Fibroblast of skin of left quadriceps (primary cell): ENCODE results near the gene SORCS2.
A peak's percentile ranks its signal among the peaks of the same experiment; 100 is the strongest.

Experiments
- DNase-seq, 2 experiments: peaks; one replicate each; pipeline ENCODE4 v3.0.0-alpha.2; 2013; ENCODE audit warnings: low read depth in 2 of 2

SORCS2 gene

DNA sequence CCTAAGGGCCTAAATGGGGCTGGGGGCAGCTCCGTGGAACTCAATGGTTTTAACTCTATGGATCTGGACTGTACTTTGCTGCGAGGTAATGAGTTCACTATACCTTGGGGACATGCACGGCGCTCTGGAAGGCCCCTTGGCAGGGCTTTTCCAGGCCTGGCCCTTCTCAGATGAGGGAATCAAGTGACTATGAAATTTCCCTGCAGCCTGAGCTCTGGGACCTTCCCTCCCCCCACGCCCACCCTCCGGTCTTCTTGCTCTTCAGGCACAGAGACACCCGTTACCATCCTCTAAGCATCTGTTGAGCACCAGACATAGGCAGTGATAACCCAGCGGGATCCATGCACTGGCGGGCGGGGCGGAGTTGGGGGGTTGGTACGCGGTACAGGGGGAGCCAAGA lies 133.2 kb downstream of the SORCS2 start:
- no peak for DNase-seq

DNA sequence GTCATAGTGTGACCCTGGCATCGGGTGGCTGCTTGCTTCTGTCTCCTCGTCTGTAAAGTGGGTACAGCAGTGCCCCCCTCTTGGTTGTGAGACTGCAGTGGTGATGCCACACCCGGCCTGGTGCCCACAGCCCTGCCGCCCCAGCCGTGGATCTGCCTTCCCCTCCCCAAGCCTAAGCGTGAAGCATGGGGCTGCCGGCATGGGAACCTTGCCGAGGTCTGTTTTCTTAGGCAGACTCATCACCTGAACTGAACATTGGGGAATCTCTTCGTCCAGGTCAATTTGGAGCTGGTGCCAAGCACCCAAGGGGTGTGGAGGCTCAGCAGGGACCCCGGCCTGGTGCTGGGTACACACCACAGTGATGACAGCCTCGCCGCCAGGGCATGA lies 134.0 kb downstream of the SORCS2 start:
- no peak for DNase-seq

GRCh38 chr4:7326693-7327340 lies 134.5 kb downstream of the SORCS2 start:
- DNase-seq = no peak

GRCh38 chr4:7327341-7327885 lies 135.1 kb downstream of the SORCS2 start:
- DNase-seq = no peak

GRCh38 chr4:7328162-7328912 lies 136.0 kb downstream of the SORCS2 start:
- DNase-seq = no peak

DNA sequence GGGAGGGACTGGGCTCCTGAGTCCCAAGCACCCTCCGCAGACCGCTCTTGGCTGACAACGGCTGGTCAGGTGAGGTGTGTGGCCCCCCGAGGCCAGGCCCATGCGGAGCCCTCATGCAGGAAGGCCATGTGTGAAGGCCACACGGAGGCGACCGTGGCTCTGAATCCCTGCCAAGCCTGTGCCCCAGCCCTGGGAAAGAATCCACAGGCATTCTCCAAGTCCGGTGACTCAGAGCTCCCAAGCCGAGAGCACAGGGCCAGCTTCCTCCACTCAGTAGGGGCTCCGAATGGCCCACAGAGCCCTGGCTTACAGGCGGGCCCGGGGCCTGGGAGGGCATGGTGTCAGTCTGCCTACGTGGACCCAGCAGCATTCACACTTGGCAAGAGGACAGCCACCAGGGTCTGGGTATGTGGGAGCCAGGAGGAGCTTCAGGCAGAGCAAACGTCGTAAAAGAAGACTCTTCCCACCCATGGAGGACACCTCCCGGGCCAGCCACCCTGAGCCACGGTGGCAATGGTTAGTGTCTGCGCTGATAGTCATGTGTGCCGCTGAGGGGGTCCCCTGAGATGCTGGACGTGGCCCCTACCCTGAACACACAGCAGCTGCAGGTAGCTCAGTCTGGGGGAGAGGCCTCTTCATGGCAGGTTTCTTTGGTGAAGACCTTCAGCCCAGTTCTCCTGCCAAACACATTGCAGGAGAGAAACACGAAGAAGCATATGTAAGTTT lies 136.7 kb downstream of the SORCS2 start:
- peak; percentile 45 to 49 for DNase-seq

- no peak for DNase-seq
These were observed 137.8 kb downstream of the SORCS2 start for GRCh38 chr4:7330031-7330596.

DNA sequence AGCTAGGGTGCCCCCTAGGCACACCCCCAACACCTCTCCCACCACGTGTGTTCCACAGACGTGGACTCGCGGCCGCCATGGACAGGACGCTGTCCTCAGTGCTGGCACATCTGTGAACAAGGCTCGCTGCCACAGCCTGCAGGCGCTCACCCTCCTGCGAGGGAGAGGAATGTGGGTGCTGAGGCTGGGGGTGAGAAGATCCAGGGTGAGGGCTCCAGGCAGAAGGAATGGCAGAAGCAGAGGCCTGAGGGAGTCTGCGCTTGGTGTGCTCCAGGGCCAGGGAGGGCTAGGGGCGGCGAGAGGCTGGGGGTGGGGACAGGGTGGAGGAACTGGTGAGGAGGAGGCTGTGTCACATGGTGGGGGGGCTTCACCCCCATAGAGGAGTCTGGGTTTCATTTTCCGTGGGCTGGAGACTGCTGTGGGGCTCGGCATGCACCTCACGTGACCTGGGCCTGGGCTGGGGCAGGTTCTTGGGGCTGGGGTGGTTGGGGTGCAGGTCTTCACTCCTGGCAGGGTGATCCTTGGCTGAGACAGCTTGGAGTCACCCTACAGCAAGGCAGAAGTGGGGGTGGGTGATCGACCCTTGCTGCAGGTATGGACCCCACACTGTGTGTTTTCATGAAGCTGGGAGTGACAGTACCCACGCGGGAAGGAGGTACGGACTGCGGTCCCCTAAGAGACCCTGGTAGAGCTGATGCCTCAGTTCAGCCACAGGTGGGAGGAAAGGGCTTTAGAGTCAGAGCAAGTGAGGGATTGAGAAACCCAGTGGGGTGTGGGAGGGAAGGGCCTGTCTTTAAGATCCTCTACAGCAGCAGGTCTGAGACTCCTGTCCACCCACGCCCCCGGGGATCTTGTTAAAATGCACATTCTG lies 138.7 kb downstream of the SORCS2 start:
- no peak for DNase-seq

GRCh38 chr4:7331682-7332000 lies 139.3 kb downstream of the SORCS2 start:
- DNase-seq = no peak

DNA sequence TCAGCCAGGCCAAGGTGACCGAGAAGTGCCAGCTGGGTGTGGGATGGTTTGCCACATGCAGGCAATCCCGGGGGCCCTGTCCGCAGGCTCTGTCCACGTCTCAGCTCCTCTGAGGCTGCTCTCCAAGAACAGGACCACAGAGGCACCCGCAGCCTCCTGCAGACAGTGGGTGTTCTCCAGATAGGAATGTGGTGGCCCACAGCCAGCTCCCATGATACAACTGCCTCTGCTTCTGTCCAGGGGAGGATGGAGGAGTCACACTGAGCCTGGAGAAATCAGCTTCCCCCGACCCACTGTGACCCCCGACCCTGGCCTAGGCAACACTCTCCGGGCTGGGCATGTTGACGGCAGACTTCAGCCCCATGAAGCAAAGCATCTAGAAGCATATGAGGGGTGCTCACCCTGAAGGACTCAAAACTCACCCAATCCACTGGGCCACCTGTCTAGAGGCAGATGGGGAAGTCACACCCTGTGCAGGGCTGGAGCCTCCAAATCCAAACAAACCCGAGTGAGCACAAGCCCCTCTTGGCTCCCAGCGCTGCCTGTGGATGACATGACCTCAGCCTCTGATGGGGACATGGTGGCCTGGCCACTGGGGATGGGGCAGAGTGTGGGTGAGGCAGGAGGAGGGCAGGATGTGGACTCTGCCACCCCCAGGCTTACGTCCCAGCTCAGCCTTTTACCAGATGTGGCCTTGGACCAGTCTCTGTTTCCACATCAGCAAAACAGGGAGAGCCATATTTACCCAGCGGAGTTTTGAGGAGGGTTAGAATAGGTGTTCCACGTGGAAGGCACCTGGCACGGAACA lies 140.1 kb downstream of the SORCS2 start:
- DNase-seq = peak; percentile 42 to 43

DNA sequence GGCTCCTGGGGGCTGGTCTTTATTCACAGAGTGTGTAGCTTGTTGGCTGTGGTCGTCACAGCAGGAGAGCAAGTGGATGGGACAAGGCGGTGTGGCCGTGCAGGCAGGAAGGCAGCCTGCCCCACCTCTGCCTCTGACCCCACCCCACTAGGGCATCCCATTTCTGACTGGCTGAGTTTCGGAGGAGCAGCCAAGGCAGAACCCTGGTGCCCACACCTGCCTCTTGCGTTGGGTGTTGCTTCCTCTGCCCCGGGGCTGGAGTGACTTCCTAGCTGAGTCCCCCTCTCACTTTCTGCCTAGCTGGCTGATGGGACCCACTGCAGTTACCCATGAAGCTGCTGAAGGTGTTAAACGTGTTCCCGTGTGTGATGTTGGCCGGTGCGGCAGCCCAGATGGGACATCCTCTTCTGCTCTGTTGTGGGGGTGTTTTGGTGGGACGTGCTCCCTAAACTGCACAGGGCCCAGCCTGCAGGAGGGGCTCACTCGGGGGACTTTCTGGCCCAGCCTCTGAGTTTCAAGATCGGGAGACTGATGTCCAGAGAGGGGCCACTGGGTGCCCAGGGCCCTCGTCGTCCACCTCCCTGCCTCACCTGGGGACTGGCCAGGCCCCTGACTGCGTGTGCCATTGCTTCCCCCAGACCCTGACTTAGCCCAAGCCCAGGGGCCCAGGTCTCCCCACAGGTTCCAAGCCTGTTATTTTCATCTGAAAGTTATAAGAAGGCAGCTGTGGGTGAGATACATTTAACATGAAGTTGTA lies 140.9 kb downstream of the SORCS2 start:
- DNase-seq = no peak

- DNase-seq = no peak
These were observed 141.6 kb downstream of the SORCS2 start for GRCh38 chr4:7333801-7334421.

DNA sequence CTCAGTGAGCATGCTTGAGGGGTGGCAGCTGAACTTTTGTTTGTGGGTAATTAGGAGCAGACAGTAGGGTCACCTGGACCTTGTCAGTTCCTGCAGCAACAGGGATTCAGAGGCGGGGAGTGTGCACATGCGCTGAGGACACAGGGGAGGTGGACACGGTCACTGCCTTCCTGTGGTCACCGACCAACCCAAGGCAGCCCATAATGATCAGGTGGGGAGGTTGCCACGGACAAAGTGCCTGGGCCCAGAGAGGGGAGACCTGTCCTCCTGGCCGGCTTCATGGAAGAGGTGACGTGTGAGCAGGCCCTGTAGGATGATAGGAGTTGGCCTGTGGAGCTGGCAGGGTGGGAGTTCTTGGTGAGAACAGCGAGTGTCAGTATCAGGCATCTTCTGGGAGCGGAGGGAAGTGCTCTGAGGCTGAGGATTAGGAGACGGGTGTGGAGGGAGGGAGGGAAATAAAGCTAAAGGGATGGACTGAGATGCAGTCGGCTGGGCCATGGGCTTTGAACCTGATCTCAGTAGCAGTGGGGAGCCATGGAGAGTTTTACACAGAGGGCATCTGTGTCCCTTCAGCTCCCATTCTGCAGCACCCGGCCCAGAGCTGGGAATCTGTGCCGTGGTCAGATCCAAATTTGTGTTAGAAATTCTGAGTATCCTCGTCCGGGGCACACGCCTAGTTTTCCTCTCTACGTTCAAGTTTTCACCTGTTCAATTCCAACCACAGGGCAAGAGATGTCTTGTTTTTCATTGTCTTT lies 142.4 kb downstream of the SORCS2 start:
- no peak for DNase-seq

GRCh38 chr4:7335344-7336066 lies 143.2 kb downstream of the SORCS2 start:
- DNase-seq = no peak

DNA sequence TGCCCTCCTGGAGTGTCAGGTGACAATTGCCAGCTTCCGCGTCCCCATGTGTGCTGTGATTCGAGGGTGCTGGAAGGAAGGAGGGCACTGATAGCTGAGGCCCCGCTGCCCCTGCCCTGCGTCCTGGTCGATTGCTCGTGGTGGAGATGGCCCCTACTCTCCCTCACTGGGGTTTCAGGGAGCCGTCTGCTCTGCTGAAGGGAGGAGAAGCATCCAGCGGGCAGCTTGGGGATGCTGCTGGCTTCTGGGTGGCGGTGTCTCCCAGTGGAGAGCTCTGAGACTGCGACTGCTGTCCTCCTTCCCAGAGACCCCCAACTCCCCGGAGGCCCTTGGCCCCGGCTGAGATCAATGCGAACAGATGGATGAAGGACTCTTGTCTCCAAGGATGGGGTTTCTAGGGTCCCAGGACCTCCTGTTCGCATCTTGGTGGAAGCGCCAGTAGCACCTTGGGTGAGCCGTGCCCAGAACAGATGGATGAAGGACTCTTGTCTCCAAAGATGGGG lies 143.8 kb downstream of the SORCS2 start:
- no peak for DNase-seq

- DNase-seq = no peak
These were observed 144.4 kb downstream of the SORCS2 start for GRCh38 chr4:7336732-7337131.

DNA sequence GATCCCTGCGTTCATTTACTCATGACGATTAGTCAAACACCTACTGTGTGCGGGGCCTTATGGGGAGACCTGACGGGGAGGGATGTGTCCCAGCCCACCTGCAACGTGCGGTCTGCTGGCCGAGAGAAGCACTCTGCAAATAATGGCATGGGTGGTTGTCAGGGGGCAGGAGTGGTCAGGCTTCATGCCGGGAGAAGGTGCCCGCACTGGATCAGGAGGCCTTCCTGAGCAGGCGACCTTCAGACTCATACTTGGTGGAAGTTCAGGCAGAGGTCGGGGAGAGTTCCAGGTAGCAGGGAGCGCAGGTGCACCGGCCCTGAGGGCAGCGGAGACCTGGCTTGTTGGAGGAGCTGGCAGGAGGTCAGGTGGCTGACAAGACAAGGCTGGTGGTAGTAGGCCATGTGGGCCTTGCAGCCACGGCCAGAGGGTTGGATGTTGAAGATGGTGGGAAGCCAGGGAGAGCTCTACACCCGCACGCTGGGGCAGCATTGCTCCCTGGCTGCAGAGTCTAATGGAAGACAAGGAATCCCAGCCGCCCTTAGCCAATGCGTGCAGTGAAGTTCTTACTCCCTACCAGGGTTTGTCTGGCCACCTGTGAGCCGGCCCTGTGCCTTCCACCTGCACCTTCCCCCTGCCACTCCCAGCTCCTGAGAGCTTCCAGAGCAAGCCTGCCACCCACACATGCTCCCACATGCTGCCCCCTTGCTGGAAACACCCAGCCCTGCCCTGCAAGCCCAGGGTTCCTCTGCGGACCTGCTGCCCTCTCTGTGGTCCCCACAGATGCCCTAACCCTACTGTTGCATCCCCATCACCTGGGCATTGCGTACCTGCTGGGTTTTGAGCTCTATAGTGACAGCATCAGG lies 145.1 kb downstream of the SORCS2 start:
- no peak for DNase-seq
